ENCODE data around the gene FAM114A2. TPM values are rescaled to one million over a fixed set of nuclear protein-coding genes. Genes with fewer than 3 reads are reported as not detected.

FAM114A2 gene
- polyA plus RNA-seq, 1 donor from 2014 or later: 24.8 TPM

GRCh38 chr5:153968761-153969562, 69.7 kb downstream of the FAM114A2 start:
- H3K4me2 ChIP-seq (ENCODE audit: low read length): no peak overlapping the region
- H4K20me1 ChIP-seq (ENCODE audit: insufficient read depth): no peaks in the 10 kb centered on the region
- H3K9me2 ChIP-seq (ENCODE audit: insufficient read depth, low read length): no peaks in the 10 kb centered on the region
- TF ChIP-seq, protein P1, sequence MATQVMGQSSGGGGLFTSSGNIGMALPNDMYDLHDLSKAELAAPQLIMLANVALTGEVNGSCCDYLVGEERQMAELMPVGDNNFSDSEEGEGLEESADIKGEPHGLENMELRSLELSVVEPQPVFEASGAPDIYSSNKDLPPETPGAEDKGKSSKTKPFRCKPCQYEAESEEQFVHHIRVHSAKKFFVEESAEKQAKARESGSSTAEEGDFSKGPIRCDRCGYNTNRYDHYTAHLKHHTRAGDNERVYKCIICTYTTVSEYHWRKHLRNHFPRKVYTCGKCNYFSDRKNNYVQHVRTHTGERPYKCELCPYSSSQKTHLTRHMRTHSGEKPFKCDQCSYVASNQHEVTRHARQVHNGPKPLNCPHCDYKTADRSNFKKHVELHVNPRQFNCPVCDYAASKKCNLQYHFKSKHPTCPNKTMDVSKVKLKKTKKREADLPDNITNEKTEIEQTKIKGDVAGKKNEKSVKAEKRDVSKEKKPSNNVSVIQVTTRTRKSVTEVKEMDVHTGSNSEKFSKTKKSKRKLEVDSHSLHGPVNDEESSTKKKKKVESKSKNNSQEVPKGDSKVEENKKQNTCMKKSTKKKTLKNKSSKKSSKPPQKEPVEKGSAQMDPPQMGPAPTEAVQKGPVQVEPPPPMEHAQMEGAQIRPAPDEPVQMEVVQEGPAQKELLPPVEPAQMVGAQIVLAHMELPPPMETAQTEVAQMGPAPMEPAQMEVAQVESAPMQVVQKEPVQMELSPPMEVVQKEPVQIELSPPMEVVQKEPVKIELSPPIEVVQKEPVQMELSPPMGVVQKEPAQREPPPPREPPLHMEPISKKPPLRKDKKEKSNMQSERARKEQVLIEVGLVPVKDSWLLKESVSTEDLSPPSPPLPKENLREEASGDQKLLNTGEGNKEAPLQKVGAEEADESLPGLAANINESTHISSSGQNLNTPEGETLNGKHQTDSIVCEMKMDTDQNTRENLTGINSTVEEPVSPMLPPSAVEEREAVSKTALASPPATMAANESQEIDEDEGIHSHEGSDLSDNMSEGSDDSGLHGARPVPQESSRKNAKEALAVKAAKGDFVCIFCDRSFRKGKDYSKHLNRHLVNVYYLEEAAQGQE (IDR thresholded peaks at IDR 0.05; ENCODE audit: borderline replicate concordance): no peak
- no peak overlapping the region for H3K4me3 ChIP-seq (ENCODE audit: low read length)
- no peak overlapping the region for H2AFZ ChIP-seq (ENCODE audit: low read depth, low read length)
- H3K9me3 ChIP-seq (ENCODE audit: low read length): no peaks in the 10 kb centered on the region
- no peaks in the 10 kb centered on the region for H3K27me3 ChIP-seq (ENCODE audit: insufficient read depth, low read depth, low read length)
- no peak overlapping the region for H3K9ac ChIP-seq (ENCODE audit: low read length)
- no peaks in the 10 kb centered on the region for H3K79me2 ChIP-seq (replicated peaks; ENCODE audit: insufficient read depth, low read length)
- H3K27ac ChIP-seq (ENCODE audit: low read length): no peak overlapping the region
- no peaks in the 10 kb centered on the region for H3F3A ChIP-seq (ENCODE audit: insufficient read depth, low read length, poor library complexity, severe bottlenecking)
- H3K36me3 ChIP-seq (ENCODE audit: insufficient read depth, low read length): no peaks in the 10 kb centered on the region

DNA sequence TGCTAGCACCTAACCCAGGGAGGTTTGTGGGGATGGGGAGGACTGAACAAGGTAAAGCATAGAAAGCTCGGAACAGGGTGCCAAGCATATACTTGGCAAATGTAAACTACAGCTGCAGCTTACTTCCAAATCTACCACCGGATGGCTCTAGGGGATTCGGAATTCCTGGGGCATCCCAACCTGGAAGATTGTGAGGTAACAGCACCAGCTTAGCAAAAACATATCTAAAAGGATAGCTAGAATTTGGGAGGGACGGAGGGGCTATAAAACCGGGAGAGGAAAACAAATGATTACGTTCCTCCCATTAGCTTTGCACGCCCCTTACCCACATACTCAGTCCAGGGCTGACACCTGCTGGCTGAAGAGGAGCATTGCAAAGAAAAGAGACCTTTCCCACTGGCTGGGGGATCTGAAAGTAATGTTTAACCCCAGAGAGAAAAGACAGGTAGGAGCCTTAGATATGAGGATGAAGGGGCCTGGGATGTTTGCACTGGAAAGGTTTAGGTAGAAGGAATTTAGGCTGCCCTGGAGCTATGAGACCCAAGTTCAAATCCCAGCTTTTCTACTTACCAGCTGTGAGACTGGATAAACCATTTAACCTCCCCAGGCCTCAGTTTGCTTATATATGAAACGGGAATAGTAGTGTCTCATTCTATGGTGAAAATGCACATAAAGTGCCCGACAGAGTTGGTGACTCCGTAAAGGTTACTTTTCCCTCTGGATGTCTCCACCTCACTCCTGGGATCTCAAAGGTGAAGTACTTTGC, 73.6 kb downstream of the FAM114A2 start:
- TF ChIP-seq RAD21 (conservative IDR thresholded peaks at IDR 0.05): peak; percentile 100
- TF ChIP-seq EZH2 (IDR thresholded peaks at IDR 0.05; ENCODE audit: borderline replicate concordance, insufficient read depth, low read length, poor library complexity, severe bottlenecking): no peak
- peak; percentile 100 for TF ChIP-seq SMC3 (conservative IDR thresholded peaks at IDR 0.05; ENCODE audit: poor library complexity)
- no peak for TF ChIP-seq EP300 (conservative IDR thresholded peaks at IDR 0.05; ENCODE audit: poor library complexity, severe bottlenecking)
- TF ChIP-seq TAF1 (IDR thresholded peaks at IDR 0.05; ENCODE audit: low read depth): no peak
- peak; percentile 20 for TF ChIP-seq MXI1 (conservative IDR thresholded peaks at IDR 0.05; ENCODE audit: poor library complexity, severe bottlenecking)
- no peak for TF ChIP-seq POLR2AphosphoS5 (IDR thresholded peaks at IDR 0.05)
- peak; percentile 99 for TF ChIP-seq CTCF (IDR thresholded peaks at IDR 0.05; ENCODE audit: poor library complexity, severe bottlenecking)
- TF ChIP-seq, protein P1 (IDR thresholded peaks at IDR 0.05; ENCODE audit: borderline replicate concordance): peak; percentile 65
- Histone ChIP-seq H4K20me1 (ENCODE audit: insufficient read depth) (no peaks in the 10 kb centered on the region), H3K36me3 (ENCODE audit: insufficient read depth, low read length) (no peaks in the 10 kb centered on the region), H2AFZ (ENCODE audit: low read depth, low read length) (no peak overlapping the region), H3K27me3 (ENCODE audit: insufficient read depth, low read depth, low read length) (no peaks in the 10 kb centered on the region), H3K4me2 (ENCODE audit: low read length) (no peak overlapping the region), H3K27ac (ENCODE audit: low read length) (no peak overlapping the region), H3K9me2 (ENCODE audit: insufficient read depth, low read length) (no peaks in the 10 kb centered on the region), H3F3A (ENCODE audit: insufficient read depth, low read length, poor library complexity, severe bottlenecking) (no peaks in the 10 kb centered on the region), H3K9ac (ENCODE audit: low read length) (no peak overlapping the region), H3K9me3 (ENCODE audit: low read length) (no peaks in the 10 kb centered on the region), H3K79me2 (replicated peaks; ENCODE audit: insufficient read depth, low read length) (no peaks in the 10 kb centered on the region), H3K4me3 (ENCODE audit: low read length) (no peak overlapping the region)
